OCI-LY7 (cell line): ENCODE measurements around the gene SORD. TPM values are rescaled to one million over a fixed set of nuclear protein-coding genes. Genes with fewer than 3 reads are reported as not detected.
"Not testable (repeated sequence)": the region's sequence is repeated elsewhere in the genome, so short reads cannot be mapped to it uniquely, and the experiment has no call there.

Experiments
- BruUV-seq: library from RNA; stranded (reverse); fragments of 400-500 nt; replicated peaks from 2 replicates; lab custom pipeline; 2021; lab: Mats Ljungman, UMichigan
- CTCF ChIA-PET: fragments of 300-600 bp; sonication (Branson Sonifier 250); formaldehyde crosslinking; loops from one replicate; lab custom pipeline; 2022; ENCODE audit warnings: antibody characterized with exemption; ENCODE audit not compliant: unreplicated experiment; lab: Charles Lee
- POLR2A ChIA-PET: fragments of 300-600 bp; sonication (Branson Sonifier 250); formaldehyde crosslinking; loops from one replicate; lab custom pipeline; 2022; ENCODE audit warnings: antibody characterized with exemption; lab: Charles Lee
- DNase-seq: peaks from one replicate; pipeline ENCODE4 v3.0.0-alpha.2; 2015; ENCODE audit warnings: low spot score
- H2AFZ ChIP-seq: fragments of 200-600 bp; sonication (generic), shearing (Covaris generic); 2 replicates; pipeline ENCODE4 v1.6.1; 2014; ENCODE audit warnings: mild to moderate bottlenecking, antibody characterized with exemption, low read length, moderate library complexity
- H3K27ac ChIP-seq: fragments of 200-600 bp; sonication (generic); 2 replicates; pipeline ENCODE4 v1.5.1; 2014; ENCODE audit warnings: mixed run types, low read depth, mild to moderate bottlenecking, moderate library complexity, low read length, inconsistent platforms; ENCODE audit not compliant: poor library complexity, severe bottlenecking
- H3K36me3 ChIP-seq: fragments of 200-600 bp; sonication (generic); 2 replicates; pipeline ENCODE4 v1.6.1; 2014; ENCODE audit warnings: mild to moderate bottlenecking, antibody characterized with exemption, low read length, moderate library complexity, mixed read lengths; ENCODE audit not compliant: insufficient read depth
- H3K4me1 ChIP-seq: fragments of 200-600 bp; sonication (generic); 2 replicates; pipeline ENCODE4 v1.5.1; 2014; ENCODE audit warnings: mild to moderate bottlenecking, low read length; ENCODE audit not compliant: insufficient read depth, poor library complexity, severe bottlenecking
- H3K4me2 ChIP-seq: fragments of 200-600 bp; sonication (generic); 2 replicates; pipeline ENCODE4 v1.6.1; 2014; ENCODE audit warnings: mild to moderate bottlenecking, low read length
- H3K4me3 ChIP-seq: fragments of 200-600 bp; sonication (generic); 2 replicates; pipeline ENCODE4 v1.5.1; 2014; ENCODE audit warnings: mild to moderate bottlenecking, low read depth, low read length; ENCODE audit not compliant: poor library complexity, severe bottlenecking
- H3K79me2 ChIP-seq: fragments of 200-600 bp; sonication (generic); 2 replicates; pipeline ENCODE4 v1.6.1; 2016; ENCODE audit warnings: low read depth, mild to moderate bottlenecking, low read length, moderate library complexity, mixed read lengths; ENCODE audit not compliant: insufficient read depth
- H3K9me2 ChIP-seq: fragments of 200-600 bp; sonication (generic); 2 replicates; pipeline ENCODE4 v1.6.1; 2016; ENCODE audit warnings: mild to moderate bottlenecking, low read length, mixed read lengths; ENCODE audit not compliant: insufficient read depth
- H3K9me3 ChIP-seq: fragments of 200-600 bp; sonication (generic); 2 replicates; pipeline ENCODE4 v1.6.1; 2014; ENCODE audit warnings: mild to moderate bottlenecking, mixed run types, low read length, mixed read lengths
- H4K20me1 ChIP-seq: fragments of 200-600 bp; sonication (generic); 2 replicates; pipeline ENCODE4 v1.6.1; 2014; ENCODE audit warnings: mild to moderate bottlenecking, antibody characterized with exemption, low read length, moderate library complexity, mixed read lengths; ENCODE audit not compliant: insufficient read depth
- EZH2phosphoT487 ChIP-seq: fragments of 200-600 bp; sonication (generic); IDR thresholded peaks from 2 replicates; pipeline ENCODE4 v1.6.1; 2018; ENCODE audit warnings: low read depth, borderline replicate concordance, mild to moderate bottlenecking, mixed run types, antibody characterized with exemption, low read length, moderate library complexity, mixed read lengths
- intact Hi-C: fragments of 100-400 bp; cut with micrococcal nuclease; formaldehyde crosslinking; loops from one replicate; pipeline ENCODE4 v1.10.0; 2022; ENCODE audit not compliant: unreplicated experiment
- total RNA-seq, 2 experiments: library from RNA; depleted of rRNA in 1 of 2; stranded (reverse); fragments of >200 nt in 1 of 2; shearing (Covaris generic) in 1 of 2; gene quantifications; 2 replicates each; pipeline ENCODE4 v1.2.3, GENCODE V29; 2014 to 2022
- TF ChIP-seq, protein P1 (sequence below): fragments of 200-600 bp; sonication (generic); conservative IDR thresholded peaks from 2 replicates; pipeline ENCODE4 v1.5.1; 2014; ENCODE audit warnings: mild to moderate bottlenecking, antibody characterized with exemption, low read length, moderate library complexity, mixed read lengths

The SORD gene
- total RNA-seq, 2 experiments from 2014 or later, result 10.4 to 17.8 TPM

DNA sequence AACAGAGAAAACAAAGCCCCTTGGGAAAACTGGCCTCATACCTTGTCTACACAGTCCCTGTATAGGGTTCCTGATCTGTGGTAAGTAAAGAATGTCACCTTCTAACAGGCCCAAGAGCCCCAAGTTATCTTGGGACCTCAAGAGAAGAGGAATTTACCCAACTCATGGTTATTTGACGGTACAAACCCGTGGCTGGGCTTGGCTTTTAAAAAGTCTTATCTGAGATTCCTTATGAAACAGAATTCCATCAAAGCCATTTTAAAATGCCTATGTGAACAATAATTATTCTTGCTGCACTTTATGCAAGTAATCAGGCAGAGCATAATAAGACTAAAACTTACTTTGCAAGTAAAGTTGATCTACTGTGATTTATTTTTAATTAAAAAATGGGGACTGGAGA lies 13.9 kb upstream of the SORD start:
- H3K79me2 ChIP-seq, result no peaks in the 10 kb centered on the region
- H3K9me2 ChIP-seq, result no peaks in the 10 kb centered on the region
- H3K36me3 ChIP-seq, result no peaks in the 10 kb centered on the region
- H3K4me1 ChIP-seq, result no peaks in the 10 kb centered on the region
- intact Hi-C loops, result no loop called here
- peaks cover 8% of the 10 kb centered on the region; the same call in 1 of the 2 replicates for H3K9me3 ChIP-seq
- BruUV-seq, result no TSS peak
- no peak for DNase-seq
- H4K20me1 ChIP-seq, result no peaks in the 10 kb centered on the region
- H3K27ac ChIP-seq, result no peak overlapping the region
- CTCF ChIA-PET, result no interaction called here
- TF ChIP-seq, protein P1, sequence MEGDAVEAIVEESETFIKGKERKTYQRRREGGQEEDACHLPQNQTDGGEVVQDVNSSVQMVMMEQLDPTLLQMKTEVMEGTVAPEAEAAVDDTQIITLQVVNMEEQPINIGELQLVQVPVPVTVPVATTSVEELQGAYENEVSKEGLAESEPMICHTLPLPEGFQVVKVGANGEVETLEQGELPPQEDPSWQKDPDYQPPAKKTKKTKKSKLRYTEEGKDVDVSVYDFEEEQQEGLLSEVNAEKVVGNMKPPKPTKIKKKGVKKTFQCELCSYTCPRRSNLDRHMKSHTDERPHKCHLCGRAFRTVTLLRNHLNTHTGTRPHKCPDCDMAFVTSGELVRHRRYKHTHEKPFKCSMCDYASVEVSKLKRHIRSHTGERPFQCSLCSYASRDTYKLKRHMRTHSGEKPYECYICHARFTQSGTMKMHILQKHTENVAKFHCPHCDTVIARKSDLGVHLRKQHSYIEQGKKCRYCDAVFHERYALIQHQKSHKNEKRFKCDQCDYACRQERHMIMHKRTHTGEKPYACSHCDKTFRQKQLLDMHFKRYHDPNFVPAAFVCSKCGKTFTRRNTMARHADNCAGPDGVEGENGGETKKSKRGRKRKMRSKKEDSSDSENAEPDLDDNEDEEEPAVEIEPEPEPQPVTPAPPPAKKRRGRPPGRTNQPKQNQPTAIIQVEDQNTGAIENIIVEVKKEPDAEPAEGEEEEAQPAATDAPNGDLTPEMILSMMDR, result no peak
- TF ChIP-seq EZH2phosphoT487, result no peak
- H2AFZ ChIP-seq, result no peak overlapping the region
- no peak overlapping the region for H3K4me3 ChIP-seq
- POLR2A ChIA-PET, result no interaction called here
- no peak overlapping the region for H3K4me2 ChIP-seq

DNA sequence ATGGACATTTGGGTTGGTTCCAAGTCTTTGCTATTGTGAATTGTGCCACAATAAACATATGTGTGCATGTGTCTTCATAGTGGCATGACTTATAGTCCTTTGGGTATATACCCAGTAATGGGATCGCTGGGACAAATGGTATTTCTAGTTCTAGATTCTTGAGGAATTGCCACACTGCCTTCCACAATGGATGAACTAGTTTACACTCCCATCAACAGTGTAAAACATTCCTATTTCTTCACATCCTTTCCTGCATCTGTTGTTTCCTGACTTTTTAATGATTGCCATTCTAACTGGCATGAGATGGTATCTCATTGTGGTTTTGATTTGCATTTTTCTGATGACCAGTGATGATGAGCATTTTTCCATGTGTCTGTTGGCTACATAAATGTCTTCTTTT lies 7.9 kb upstream of the SORD start:
- H3K4me1 ChIP-seq, H3K4me3 ChIP-seq, CTCF ChIA-PET, BruUV-seq, H3K4me2 ChIP-seq, H2AFZ ChIP-seq, H3K36me3 ChIP-seq, H3K79me2 ChIP-seq, H3K9me2 ChIP-seq, H4K20me1 ChIP-seq, H3K27ac ChIP-seq, DNase-seq, POLR2A ChIA-PET, H3K9me3 ChIP-seq, intact Hi-C loops: not testable (repeated sequence)

DNA sequence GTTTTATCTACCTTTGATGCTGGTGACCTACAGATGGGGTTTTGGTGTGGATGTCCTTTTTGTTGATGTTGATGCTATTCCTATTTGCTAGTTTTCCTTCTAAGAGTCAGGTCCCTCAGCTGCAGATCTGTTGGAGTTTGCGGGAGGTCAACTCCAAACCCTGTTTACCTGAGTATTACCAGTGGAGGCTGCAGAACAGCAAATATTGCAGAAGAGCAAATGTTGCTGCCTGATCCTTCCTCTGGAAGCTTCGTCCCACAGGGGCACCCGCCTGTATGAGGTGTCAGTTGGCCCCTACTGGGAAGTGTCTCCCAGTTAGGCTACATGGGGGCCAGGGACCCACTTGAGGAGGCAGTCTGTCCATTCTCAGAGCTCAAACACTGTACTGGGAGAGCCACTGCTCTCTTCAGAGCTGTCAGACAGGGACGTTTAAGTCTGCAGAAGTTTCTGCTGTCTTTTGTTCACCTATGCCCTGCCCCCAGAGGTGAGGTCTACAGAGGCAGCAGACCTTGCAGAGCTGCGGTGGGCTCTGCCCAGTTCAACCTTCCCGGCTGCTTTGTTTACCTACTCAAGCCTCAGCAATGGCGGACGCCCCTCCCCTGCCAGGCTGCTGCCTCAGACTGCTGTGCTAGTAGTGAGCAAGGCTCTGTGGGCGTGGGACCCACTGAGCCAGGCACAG lies 2.6 kb upstream of the SORD start:
- CTCF ChIA-PET, result interaction anchor here (0.5 kb wide), 1 partner anchor 138 kb away, joined by 3 read pairs; no protein-coding TSS in a partner anchor
- H3K4me1 ChIP-seq, result peaks cover 11% of the 10 kb centered on the region
- H3K9me3 ChIP-seq, H3K9me2 ChIP-seq, intact Hi-C loops, H3K27ac ChIP-seq, H4K20me1 ChIP-seq, POLR2A ChIA-PET, H3K79me2 ChIP-seq, DNase-seq, H3K4me2 ChIP-seq, H3K4me3 ChIP-seq, H3K36me3 ChIP-seq, H2AFZ ChIP-seq, BruUV-seq: not testable (repeated sequence)

DNA sequence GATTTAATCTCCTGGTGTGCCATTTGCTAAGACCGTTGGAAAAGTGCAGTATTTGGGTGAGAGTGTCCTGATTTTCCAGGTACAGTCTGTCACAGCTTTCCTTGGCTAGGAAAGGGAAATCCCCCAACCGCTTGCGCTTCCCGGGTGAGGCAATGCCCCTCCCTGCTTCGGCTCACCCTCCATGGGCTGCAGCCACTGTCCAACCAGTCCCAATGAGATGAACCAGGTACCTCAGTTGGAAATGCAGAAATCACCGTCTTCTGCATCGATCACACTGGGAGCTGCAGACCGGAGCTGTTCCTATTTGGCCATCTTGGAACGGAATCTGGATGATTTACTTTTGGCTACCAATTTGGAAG lies 2.1 kb upstream of the SORD start:
- peaks cover 11% of the 10 kb centered on the region for H3K4me1 ChIP-seq
- H2AFZ ChIP-seq, H3K79me2 ChIP-seq, H4K20me1 ChIP-seq, DNase-seq, H3K9me3 ChIP-seq, intact Hi-C loops, H3K9me2 ChIP-seq, H3K4me2 ChIP-seq, H3K36me3 ChIP-seq, H3K27ac ChIP-seq, POLR2A ChIA-PET, BruUV-seq, H3K4me3 ChIP-seq, CTCF ChIA-PET: not testable (repeated sequence)
